Adrenal gland (tissue), 5 donors: ENCODE measurements around the gene CAPRIN1.

Source experiments
- CTCF ChIP-seq, 6 experiments: fragments of 450-650 bp in 4 of 6; fragments of 200-600 bp in 2 of 6; sonication (generic) in 1 of 6; IDR thresholded peaks; 1 replicate in 5 of 6; 2 replicates in 1 of 6; pipeline versions ENCODE4 v1.5.1 to v1.8.0; 2016 to 2021; ENCODE audit warnings: antibody characterized with exemption in 6 of 6, mild to moderate bottlenecking in 2 of 6, moderate library complexity in 1 of 6
- POLR2A ChIP-seq, 2 donors: fragments of 450-650 bp; IDR thresholded peaks; one replicate each; pipeline ENCODE4 v1.6.1; 2017; ENCODE audit warnings: antibody characterized with exemption in 2 of 2, mild to moderate bottlenecking in 2 of 2, moderate library complexity in 1 of 2
- donor health status: DM: no; HTN: no; CAD: no.

- no peak for TF ChIP-seq POLR2A (IDR thresholded peaks at IDR 0.05)
- TF ChIP-seq CTCF (IDR thresholded peaks at IDR 0.05): no peak
Observed at GRCh38 chr11:34145847-34146381, 94.4 kb downstream of the CAPRIN1 start.
